Measurements from ENCODE around the gene AMER3.

DNA sequence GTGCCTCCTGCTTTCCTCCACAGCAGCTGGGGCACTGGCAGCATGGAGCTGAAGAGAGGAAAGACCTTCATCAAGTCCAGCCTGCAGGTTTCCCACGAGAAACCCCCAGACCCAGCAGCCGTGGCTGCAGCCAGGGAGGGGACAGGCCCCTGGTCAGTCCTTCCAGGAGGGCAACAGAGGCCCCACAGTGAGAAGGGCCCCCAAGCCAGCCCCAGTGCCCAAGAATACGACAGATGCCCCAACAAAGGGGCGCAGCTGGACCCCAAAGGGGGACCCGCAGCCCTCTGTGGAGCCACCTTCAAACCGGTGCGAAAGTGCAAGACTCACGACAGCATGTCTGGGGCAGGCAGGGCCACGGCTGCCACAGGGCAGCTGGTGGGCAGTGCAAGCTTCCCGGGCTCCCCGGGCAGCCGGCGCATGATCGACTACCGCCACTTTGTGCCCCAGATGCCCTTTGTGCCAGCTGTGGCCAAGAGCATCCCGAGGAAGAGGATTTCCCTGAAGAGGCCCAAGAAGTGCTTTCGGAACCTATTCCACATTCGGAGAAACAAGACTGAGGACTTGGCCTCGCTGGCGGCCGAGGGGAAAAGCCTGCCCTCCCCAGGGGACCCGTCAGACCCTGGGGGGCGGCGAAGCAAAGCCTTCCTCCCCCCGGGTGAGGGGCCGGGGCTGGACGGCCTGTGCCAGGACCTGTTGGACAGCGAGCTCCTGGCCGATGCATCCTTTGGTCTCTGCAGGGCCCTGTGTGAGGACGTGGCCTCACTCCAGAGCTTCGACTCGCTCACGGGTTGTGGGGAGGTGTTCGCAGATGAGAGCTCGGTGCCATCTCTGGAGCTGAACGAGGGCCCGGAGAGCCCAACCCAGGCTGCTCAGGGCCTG is 6.9 kb downstream of the AMER3 start:
- TF ChIP-seq POLR2A (IDR thresholded peaks at IDR 0.05; ENCODE audit: low read length) (no peak), GATA1 (IDR thresholded peaks at IDR 0.05; ENCODE audit: low read depth, low read length) (no peak)
